HG03064 (cell line): ENCODE measurements around the gene PYGM.

Source experiments
- ATAC-seq: cut with Tn5 transposase; IDR thresholded peaks from one replicate; pipeline ENCODE4 v1.9.1; 2021; ENCODE audit warnings: low read depth; ENCODE audit not compliant: unreplicated experiment

The PYGM gene

GRCh38 chr11:64769283-64769682 lies 9.5 kb upstream of the PYGM start:
- no peak for ATAC-seq

DNA sequence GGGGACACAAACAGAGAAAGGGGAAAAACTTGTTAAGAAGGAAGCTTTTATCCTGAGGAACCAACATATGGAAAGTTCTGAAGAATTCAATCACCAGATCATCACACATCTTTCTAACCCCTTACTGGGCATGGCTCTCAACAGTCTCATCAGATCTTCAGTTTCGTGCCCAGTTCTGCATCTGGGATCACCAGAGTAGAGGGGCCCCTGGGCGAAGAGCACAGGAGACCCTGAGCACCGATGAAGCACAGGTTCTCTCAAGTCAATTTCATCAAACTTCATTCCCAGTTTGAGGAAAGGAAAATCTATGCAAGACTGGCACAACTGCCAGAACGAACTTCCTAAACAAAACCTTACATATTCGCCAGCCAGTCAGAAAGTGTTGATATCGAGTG lies 8.5 kb upstream of the PYGM start:
- no peak for ATAC-seq

- ATAC-seq = no peak
Observed at GRCh38 chr11:64767344-64768299, 7.8 kb upstream of the PYGM start.

DNA sequence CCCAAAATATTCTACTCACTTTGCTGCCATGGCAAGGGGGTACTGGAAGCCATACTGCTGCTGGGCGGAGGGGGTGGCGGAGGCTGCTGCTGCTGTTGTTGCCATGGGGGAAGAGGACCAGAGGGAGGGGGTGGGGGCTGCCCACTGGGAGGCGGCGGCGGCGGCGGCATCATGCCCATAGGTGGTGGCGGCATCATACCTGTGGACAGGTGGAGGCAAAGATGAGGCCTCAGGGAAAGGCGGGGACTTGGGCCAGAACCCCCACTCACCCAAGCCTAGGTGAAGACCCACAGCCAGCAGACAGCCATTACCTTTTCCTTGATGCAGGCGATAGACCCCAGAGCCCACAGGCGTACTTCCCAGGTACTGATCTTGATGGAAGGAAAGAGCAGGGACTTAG lies 7.1 kb upstream of the PYGM start:
- ATAC-seq = no peak

GRCh38 chr11:64765851-64766665 lies 6.3 kb upstream of the PYGM start:
- ATAC-seq = no peak

GRCh38 chr11:64765291-64765850 lies 5.6 kb upstream of the PYGM start:
- no peak for ATAC-seq

DNA sequence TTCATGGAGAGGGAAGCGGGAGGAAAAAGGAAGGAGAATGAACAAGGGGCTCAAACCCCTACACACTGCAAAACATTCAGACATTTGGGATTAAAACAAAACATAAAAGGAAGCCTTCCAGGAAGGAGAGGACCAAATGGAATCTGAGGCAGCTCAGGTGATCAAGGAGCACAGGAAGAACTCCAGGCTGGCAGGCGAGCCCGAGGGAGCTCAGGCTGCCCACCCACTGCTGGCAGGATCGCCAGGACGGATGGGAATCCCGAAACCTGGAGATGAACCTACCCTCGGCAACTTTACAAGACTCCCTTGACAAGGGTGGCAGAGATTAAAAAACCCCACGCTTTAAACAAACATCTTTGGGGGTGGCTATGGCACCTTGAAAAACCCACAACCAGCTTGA lies 5.0 kb upstream of the PYGM start:
- no peak for ATAC-seq

DNA sequence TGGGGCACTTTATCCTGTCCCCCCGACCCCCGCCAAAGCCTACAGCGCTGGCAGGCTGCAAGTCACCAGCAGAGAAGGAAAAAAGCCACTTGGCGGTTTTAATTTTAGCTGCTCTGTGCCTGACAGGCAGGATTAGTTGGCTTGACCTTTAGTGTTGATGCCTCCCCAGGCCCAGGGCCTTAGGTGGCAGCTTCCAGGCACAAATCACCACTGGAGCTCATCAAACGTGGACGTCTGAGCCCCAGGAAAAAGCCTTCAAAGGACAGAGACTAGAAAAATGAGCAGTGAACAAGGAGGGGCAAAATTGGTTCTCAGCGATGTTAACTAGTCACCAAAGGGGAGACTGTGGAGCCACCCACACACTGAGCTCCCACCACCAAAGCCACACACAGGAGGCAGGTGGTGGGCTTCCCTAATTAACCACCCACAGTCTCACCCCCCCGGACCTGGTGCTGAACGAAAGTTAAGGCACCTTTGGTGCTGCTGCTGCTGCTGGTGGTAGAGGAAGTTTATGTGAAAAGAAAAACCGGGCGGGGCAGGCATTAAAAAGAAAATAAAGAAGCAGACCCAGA lies 4.4 kb upstream of the PYGM start:
- ATAC-seq = no peak

DNA sequence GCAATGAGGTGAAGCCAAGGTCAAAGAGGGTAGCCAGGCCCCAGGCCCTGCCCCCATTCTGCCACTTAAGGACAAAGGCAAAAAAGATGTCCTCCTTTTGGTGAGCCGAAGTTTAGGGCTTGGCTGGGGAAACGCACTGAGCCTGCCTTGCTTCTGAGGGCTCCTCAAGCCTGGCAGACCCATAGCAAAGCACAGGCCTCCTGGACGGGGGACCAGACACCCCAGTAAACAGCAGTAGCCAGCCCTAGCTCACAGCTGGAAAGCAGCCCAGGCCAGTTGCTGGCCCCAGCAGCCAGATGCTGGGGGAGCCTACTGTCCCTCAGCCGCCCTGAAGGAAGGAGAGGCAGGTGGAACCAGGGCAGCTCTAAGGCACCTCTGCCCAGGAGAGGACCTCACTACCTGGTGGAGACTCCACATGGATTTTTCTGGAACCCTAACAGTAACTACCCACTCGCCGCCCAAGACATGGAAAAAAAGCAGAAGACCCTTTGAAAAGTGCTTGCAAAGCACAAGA lies 3.8 kb upstream of the PYGM start:
- ATAC-seq = no peak

DNA sequence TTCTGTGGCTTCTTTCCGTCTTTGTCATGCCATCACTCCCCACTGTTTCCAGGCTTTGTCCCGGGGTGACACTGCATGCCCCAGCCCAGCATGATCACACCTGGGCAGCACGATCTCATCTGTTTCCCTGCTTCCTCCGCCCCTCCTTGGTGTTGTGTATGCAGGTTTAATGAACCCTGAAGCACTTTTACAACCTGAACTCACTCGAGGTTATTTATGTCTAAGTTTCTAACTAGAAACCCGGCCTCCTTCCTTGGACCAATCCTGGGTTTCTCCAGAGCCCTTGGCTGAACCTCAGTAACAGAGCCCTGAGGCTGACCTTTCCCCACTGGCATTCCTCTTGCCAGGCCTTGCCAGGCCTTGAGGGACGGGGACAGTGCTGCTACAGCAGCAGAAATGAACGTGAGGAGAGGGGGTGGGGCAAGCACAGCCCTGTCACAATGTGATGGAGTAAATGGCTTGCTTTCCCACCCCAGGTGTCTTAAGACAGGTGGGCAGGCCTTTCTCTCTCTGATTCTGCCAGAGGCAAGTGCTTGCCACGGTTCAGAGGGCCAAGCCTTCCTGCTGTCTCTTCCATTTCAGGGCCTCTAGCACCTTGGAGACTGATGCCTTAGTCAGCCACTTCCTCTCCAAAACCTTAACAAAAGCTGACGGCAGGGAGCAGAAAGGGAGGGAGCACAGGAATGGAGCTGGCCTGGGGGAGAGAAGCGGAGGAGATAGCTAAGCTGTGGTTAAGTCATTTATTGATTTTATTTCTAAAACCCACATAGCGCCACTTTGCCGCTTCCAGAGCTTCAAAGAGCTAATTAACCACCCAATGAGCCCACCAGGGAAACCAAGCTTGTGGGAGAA lies 3.1 kb upstream of the PYGM start:
- ATAC-seq = no peak

- no peak for ATAC-seq
Observed at GRCh38 chr11:64762277-64762673, 2.5 kb upstream of the PYGM start.

DNA sequence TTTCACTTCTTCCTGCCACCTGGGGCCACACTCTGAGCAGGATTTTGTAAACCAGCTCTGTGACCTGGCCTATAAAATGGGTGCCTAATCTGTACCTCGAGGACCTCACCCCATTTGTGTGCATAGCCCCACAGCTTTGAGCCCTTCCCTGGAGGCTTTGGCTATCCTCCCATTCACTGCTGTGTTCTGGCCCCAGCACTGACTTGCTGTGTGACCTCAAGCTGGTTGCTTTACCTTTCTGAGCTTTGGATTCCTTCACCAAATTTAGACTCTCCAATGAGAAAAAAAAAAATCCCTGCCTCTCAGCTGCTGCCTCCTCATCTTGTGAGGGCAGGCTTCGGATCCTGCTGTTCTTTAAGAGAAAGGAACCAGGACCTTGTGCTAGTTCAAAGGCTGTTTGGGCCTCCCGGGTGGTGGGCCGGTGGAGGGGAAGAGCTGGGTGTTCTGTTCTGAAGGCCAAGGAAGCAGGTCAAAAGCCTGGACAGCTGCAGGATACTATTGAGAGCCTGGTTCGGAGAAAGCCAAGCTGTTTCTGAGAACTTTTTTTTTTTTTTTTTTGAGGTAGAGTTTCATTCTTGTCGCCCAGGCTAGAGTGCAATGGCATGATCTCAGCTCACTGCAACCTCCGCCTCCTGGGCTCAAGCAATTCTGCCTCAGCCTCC lies 1.1 kb upstream of the PYGM start:
- no peak for ATAC-seq

- ATAC-seq = no peak
Observed at GRCh38 chr11:64759131-64759721, 548 bp downstream of the PYGM start.

GRCh38 chr11:64758330-64759079 lies 1.3 kb downstream of the PYGM start:
- no peak for ATAC-seq

DNA sequence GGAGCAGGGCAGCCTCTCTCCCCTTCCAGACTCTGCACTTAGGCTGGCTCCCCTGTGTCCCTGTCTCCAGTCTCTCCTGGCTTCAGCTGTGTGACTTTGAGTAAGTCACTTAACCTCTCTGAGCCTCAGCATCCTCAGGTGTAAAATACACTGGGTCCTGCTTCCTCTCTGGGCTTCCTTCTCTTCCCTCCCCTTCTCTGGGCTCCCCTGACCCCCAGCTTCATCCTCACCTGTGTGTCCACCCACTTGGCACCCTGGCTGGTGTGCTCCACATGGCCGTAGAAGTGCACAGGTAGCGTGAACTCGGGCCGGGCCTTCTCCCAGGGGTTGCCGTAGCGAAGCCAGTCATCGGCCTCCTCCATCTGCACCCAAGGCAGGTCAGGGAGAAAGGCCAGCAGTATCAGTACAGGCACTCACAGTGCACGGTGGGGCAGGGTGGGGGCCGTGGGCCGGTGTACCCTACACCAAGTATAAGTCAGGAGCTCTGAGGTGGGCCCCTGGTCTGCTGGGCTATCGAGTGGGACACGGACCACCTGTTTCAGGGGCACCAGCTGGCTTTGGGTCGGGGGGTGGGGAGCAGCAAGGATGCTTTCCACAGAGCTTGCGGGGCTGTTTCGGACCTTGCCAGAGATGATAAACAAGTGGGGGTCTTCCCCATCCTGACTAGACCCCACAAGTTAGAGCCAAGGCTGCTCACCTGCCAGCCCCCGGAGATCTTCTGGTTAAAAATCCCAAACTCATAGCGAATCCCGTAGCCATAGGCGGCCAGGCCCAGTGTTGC lies 2.0 kb downstream of the PYGM start:
- ATAC-seq = no peak

DNA sequence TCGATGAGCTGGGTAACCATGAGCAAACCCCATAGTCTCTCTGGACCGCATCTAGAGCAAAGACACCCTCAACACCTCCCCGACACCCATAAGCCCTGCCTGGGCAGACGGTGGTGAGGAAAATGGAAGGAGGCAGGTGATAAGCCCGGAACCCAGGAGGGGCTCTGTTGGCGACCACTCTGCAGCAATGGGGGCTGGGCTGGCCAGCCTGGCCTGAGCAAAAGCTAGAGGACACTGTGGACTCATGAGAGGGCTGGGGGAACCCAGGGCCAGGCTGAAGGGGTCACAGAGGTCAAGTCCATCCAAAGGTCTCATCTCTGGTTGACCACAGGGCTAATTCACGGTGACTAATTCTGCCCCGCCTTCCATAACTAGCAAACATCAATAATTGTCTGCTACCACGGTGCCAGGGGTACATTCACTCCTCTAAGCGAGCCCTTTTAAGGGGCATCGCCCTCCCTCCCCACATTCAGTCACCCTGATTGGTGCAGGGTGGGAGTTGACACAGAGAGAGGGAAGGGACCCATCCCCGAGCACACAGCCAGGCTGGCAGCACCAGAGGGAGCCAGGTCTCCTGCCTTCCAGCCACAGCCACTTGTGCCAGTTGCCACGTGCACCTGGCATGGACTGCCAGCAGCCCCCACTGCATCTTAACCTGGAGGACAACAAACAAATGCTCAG lies 4.0 kb downstream of the PYGM start:
- no peak for ATAC-seq
